Esophagus muscularis mucosa (tissue), 4 donors: ENCODE data around the gene MBOAT1. TPM values are rescaled to one million over a fixed set of nuclear protein-coding genes. Genes with fewer than 3 reads are reported as not detected.

Experiments
- DNase-seq: peaks from one replicate; pipeline ENCODE4 v3.0.0-alpha.2; 2017; ENCODE audit errors: extremely low spot score
- H3K27ac ChIP-seq, 4 donors: fragments of 200-600 bp; sonication (generic); replicated peaks in 1 of 4; 1 replicate in 3 of 4; 2 replicates in 1 of 4; pipeline ENCODE4 v1.5.1; 2016 to 2019; ENCODE audit warnings: mild to moderate bottlenecking in 1 of 4
- H3K27me3 ChIP-seq, 4 donors: fragments of 200-600 bp; sonication (generic); one replicate each; pipeline versions ENCODE4 v1.5.1 to v1.6.0; 2016 to 2019
- H3K36me3 ChIP-seq, 4 donors: fragments of 200-600 bp; sonication (generic); one replicate each; pipeline ENCODE4 v1.5.1; 2016 to 2019
- H3K4me1 ChIP-seq, 4 donors: fragments of 200-600 bp; sonication (generic); one replicate each; pipeline ENCODE4 v1.5.1; 2016 to 2019
- H3K4me3 ChIP-seq, 4 donors: fragments of 200-600 bp; sonication (generic); 1 replicate in 2 of 4; 2 replicates in 2 of 4; pipeline ENCODE4 v1.5.1; 2016 to 2019; ENCODE audit warnings: mild to moderate bottlenecking in 4 of 4, moderate library complexity in 1 of 4
- H3K9me3 ChIP-seq, 4 donors: fragments of 200-600 bp; sonication (generic); 1 replicate in 3 of 4; 2 replicates in 1 of 4; pipeline ENCODE4 v1.5.1; 2016 to 2019
- CTCF ChIP-seq, 3 experiments: fragments of 200-600 bp in 2 of 3; fragments of 450-650 bp in 1 of 3; sonication (generic) in 2 of 3; IDR thresholded peaks; one replicate each; pipeline ENCODE4 v1.5.1; 2017 to 2019; ENCODE audit warnings: antibody characterized with exemption in 3 of 3, mild to moderate bottlenecking in 2 of 3, moderate library complexity in 1 of 3
- EP300 ChIP-seq: sonication (generic); formaldehyde crosslinking; IDR thresholded peaks from one replicate; pipeline ENCODE4 v1.6.1; 2017; ENCODE audit warnings: antibody characterized with exemption
- POLR2A ChIP-seq: fragments of 450-650 bp; IDR thresholded peaks from one replicate; pipeline ENCODE4 v1.6.1; 2017; ENCODE audit warnings: antibody characterized with exemption, moderate library complexity, mild to moderate bottlenecking, low read depth
- POLR2AphosphoS5 ChIP-seq, 2 donors: sonication (generic); formaldehyde crosslinking; IDR thresholded peaks; one replicate each; pipeline ENCODE4 v1.6.1; 2017; ENCODE audit warnings: antibody characterized with exemption in 2 of 2
- WGBS: methylation state at CpG from one replicate; pipeline ENCODE4 v1.1.5; 2018; 5-methylcytosine and 5-hydroxymethylcytosine counted together
- intact Hi-C: fragments of 100-400 bp; cut with DNase I; formaldehyde crosslinking; loops from one replicate; pipeline ENCODE4 v1.15.1; 2023
- total RNA-seq, 4 donors: library from RNA; depleted of rRNA; stranded (reverse); fragments of >200 nt; gene quantifications; one replicate each; pipeline versions ENCODE4 v1.1.0 to v1.2.1, GENCODE V29; 2016

Gene MBOAT1
- total RNA-seq, 4 donors from 2014 or later: 4.3 to 5.6 (median 4.7) TPM

- Histone ChIP-seq H3K27ac (no peak overlapping the region), H3K4me3 (no peak overlapping the region), H3K27me3 (no peaks in the 10 kb centered on the region), H3K36me3 (no peaks in the 10 kb centered on the region), H3K4me1 (no peaks in the 10 kb centered on the region), H3K9me3 (no peaks in the 10 kb centered on the region)
- TF ChIP-seq POLR2A (no peak), POLR2AphosphoS5 (IDR thresholded peaks at IDR 0.05) (no peak), EP300 (no peak), CTCF (IDR thresholded peaks at IDR 0.05) (no peak)
- no peak for DNase-seq
- WGBS: 82% methylated on average over 18 of the region's 47 CpGs
- intact Hi-C loops: no loop called here
Measured at GRCh38 chr6:20238688-20239587, 26.7 kb upstream of the MBOAT1 start.

- H3K4me1 ChIP-seq: no peaks in the 10 kb centered on the region
- no peaks in the 10 kb centered on the region for H3K9me3 ChIP-seq
- DNase-seq: no peak
- intact Hi-C loops: no loop called here
- no peak overlapping the region for H3K4me3 ChIP-seq
- 91% methylated on average over 10 of the region's 10 CpGs for WGBS
- TF ChIP-seq EP300: no peak
- TF ChIP-seq POLR2A: no peak
- no peak for TF ChIP-seq POLR2AphosphoS5 (IDR thresholded peaks at IDR 0.05)
- TF ChIP-seq CTCF (IDR thresholded peaks at IDR 0.05): no peak
- H3K36me3 ChIP-seq: no peaks in the 10 kb centered on the region
- H3K27me3 ChIP-seq: no peaks in the 10 kb centered on the region
- H3K27ac ChIP-seq: no peak overlapping the region
Measured at GRCh38 chr6:20237677-20238460, 25.6 kb upstream of the MBOAT1 start.

- intact Hi-C loops: no loop called here
- no peaks in the 10 kb centered on the region for H3K4me1 ChIP-seq
- no peak for DNase-seq
Measured at GRCh38 chr6:20236909-20237600, 24.8 kb upstream of the MBOAT1 start.

GRCh38 chr6:20236344-20236743 is 24.1 kb upstream of the MBOAT1 start:
- no peaks in the 10 kb centered on the region for H3K27me3 ChIP-seq
- TF ChIP-seq POLR2A: no peak
- TF ChIP-seq CTCF (IDR thresholded peaks at IDR 0.05): no peak
- no peak for TF ChIP-seq EP300
- no peak for TF ChIP-seq POLR2AphosphoS5 (IDR thresholded peaks at IDR 0.05)
- intact Hi-C loops: no loop called here
- WGBS: 69% methylated on average over 3 of the region's 3 CpGs
- H3K4me3 ChIP-seq: no peak overlapping the region
- no peaks in the 10 kb centered on the region for H3K4me1 ChIP-seq
- H3K36me3 ChIP-seq: no peaks in the 10 kb centered on the region
- H3K27ac ChIP-seq: no peak overlapping the region
- no peak for DNase-seq
- no peaks in the 10 kb centered on the region for H3K9me3 ChIP-seq

More at GRCh38 chr6:20236909-20237600, 24.8 kb upstream of the MBOAT1 start:
- H3K36me3 ChIP-seq: no peaks in the 10 kb centered on the region
- WGBS: 82% methylated on average over 2 of the region's 2 CpGs
- H3K27ac ChIP-seq: no peak overlapping the region
- H3K27me3 ChIP-seq: no peaks in the 10 kb centered on the region
- H3K9me3 ChIP-seq: no peaks in the 10 kb centered on the region
- no peak for TF ChIP-seq CTCF (IDR thresholded peaks at IDR 0.05)
- TF ChIP-seq POLR2A: no peak
- no peak for TF ChIP-seq POLR2AphosphoS5 (IDR thresholded peaks at IDR 0.05)
- TF ChIP-seq EP300: no peak
- no peak overlapping the region for H3K4me3 ChIP-seq
